Stomach (tissue), 4 donors: Measurements from ENCODE around the gene SEMA3F.

Experiments used
- EP300 ChIP-seq: sonication (generic); formaldehyde crosslinking; IDR thresholded peaks from one replicate; pipeline ENCODE4 v1.6.1; 2017; ENCODE audit warnings: antibody characterized with exemption
- POLR2A ChIP-seq, 4 donors: fragments of 450-650 bp; IDR thresholded peaks; one replicate each; pipeline ENCODE4 v1.6.1; 2016; ENCODE audit warnings: antibody characterized with exemption in 4 of 4, control low read depth in 2 of 4, mild to moderate bottlenecking in 1 of 4, moderate library complexity in 1 of 4
- POLR2AphosphoS5 ChIP-seq, 3 donors: sonication (generic); formaldehyde crosslinking; IDR thresholded peaks; one replicate each; pipeline ENCODE4 v1.6.1; 2016; ENCODE audit warnings: antibody characterized with exemption in 3 of 3
- TF ChIP-seq, protein P1 (sequence below), 7 experiments: fragments of 450-650 bp in 4 of 7; fragments of 200-600 bp in 3 of 7; sonication (generic) in 3 of 7; IDR thresholded peaks; one replicate each; pipeline ENCODE4 v1.5.1; 2016 to 2019; ENCODE audit warnings: antibody characterized with exemption in 7 of 7, control low read depth in 2 of 7, mild to moderate bottlenecking in 1 of 7

DNA sequence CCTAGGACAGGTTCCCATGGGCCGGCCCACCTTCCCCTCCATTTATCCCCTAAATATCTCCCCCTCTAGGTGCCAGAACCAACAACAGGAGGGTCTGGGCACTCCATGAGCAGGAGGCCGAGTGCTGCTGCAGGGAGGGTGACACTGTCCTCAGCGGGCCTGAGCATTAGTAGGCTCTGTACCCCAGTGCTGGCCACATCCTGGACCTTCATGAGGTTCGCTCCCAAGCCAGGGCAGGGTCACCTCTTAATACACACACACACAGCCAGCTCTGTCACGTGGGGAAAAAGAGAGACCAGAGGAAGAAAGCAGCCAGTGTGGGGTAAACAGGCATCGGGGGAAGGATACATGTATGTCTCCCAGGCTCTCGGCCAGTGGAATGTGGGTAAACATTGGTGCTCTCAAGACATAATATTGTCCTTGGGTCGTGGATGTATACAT lies 27.9 kb upstream of the SEMA3F start:
- TF ChIP-seq, protein P1, sequence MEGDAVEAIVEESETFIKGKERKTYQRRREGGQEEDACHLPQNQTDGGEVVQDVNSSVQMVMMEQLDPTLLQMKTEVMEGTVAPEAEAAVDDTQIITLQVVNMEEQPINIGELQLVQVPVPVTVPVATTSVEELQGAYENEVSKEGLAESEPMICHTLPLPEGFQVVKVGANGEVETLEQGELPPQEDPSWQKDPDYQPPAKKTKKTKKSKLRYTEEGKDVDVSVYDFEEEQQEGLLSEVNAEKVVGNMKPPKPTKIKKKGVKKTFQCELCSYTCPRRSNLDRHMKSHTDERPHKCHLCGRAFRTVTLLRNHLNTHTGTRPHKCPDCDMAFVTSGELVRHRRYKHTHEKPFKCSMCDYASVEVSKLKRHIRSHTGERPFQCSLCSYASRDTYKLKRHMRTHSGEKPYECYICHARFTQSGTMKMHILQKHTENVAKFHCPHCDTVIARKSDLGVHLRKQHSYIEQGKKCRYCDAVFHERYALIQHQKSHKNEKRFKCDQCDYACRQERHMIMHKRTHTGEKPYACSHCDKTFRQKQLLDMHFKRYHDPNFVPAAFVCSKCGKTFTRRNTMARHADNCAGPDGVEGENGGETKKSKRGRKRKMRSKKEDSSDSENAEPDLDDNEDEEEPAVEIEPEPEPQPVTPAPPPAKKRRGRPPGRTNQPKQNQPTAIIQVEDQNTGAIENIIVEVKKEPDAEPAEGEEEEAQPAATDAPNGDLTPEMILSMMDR (IDR thresholded peaks at IDR 0.05), result no peak
- TF ChIP-seq EP300 (no peak), POLR2A (IDR thresholded peaks at IDR 0.05) (no peak), POLR2AphosphoS5 (IDR thresholded peaks at IDR 0.05) (no peak)
